Tibial nerve (tissue), 4 donors: ENCODE data around the gene RFNG.

ENCODE experiments used
- CTCF ChIP-seq, 5 experiments: fragments of 200-600 bp in 3 of 5; fragments of 450-650 bp in 2 of 5; sonication (generic) in 3 of 5; IDR thresholded peaks; one replicate each; pipeline ENCODE4 v1.5.1; 2016 to 2019; ENCODE audit warnings: antibody characterized with exemption in 5 of 5, mild to moderate bottlenecking in 3 of 5, moderate library complexity in 2 of 5
- EP300 ChIP-seq, 2 donors: sonication (generic); formaldehyde crosslinking; IDR thresholded peaks; one replicate each; pipeline ENCODE4 v1.6.1; 2017; ENCODE audit warnings: antibody characterized with exemption in 2 of 2, mild to moderate bottlenecking in 1 of 2
- POLR2A ChIP-seq, 2 donors: fragments of 450-650 bp; IDR thresholded peaks; one replicate each; pipeline ENCODE4 v1.6.1; 2017; ENCODE audit warnings: antibody characterized with exemption in 2 of 2, mild to moderate bottlenecking in 2 of 2, moderate library complexity in 2 of 2

GRCh38 chr17:82084373-82085030 is 32.9 kb upstream of the RFNG start:
- TF ChIP-seq CTCF (IDR thresholded peaks at IDR 0.05) (no peak), EP300 (IDR thresholded peaks at IDR 0.05) (no peak), POLR2A (IDR thresholded peaks at IDR 0.05) (no peak)
